Psoas muscle (tissue), 8 donors: Measurements from ENCODE around the gene BRIP1. TPM values are rescaled to one million over a fixed set of nuclear protein-coding genes. Genes with fewer than 3 reads are reported as not detected.
"Not testable (repeated sequence)": the region's sequence is repeated elsewhere in the genome, so short reads cannot be mapped to it uniquely, and the experiment has no call there.

Source experiments
- ATAC-seq, 4 donors: fragments of 200-7000 bp; cut with Tn5 transposase; one replicate each; pipeline ENCODE4 v1.9.1; 2020; ENCODE audit warnings: moderate library complexity in 3 of 4, mild to moderate bottlenecking in 2 of 4
- DNase-seq, 2 donors: peaks; one replicate each; pipeline ENCODE4 v3.0.0-alpha.2; 2020
- H3K27ac ChIP-seq: fragments of 200-600 bp; one replicate; pipeline ENCODE4 v1.8.0; 2022
- H3K27me3 ChIP-seq, 3 donors: fragments of 200-600 bp in 1 of 3; one replicate each; pipeline versions ENCODE4 v1.6.1 to v1.8.0; 2013 to 2022; ENCODE audit warnings: low read length in 2 of 3, mild to moderate bottlenecking in 2 of 3, moderate library complexity in 1 of 3; ENCODE audit not compliant: insufficient read depth in 3 of 3
- H3K36me3 ChIP-seq, 2 donors: fragments of 200-600 bp in 1 of 2; one replicate each; pipeline versions ENCODE4 v1.6.1 to v1.8.0; 2013 to 2022; ENCODE audit warnings: low read depth in 1 of 2, mild to moderate bottlenecking in 1 of 2, moderate library complexity in 1 of 2; ENCODE audit not compliant: insufficient read depth in 1 of 2
- H3K4me1 ChIP-seq: fragments of 200-600 bp; one replicate; pipeline ENCODE4 v1.8.0; 2022
- H3K4me3 ChIP-seq: fragments of 200-600 bp; one replicate; pipeline ENCODE4 v1.8.0; 2022; ENCODE audit warnings: mild to moderate bottlenecking
- H3K9me3 ChIP-seq: fragments of 200-600 bp; one replicate; pipeline ENCODE4 v1.8.0; 2022
- whole genome bisulfite sequencing, 3 donors: extraction: QIAGEN DNeasy Blood & Tissue Kit; methylation state at CpG; one replicate each; pipeline versions ENCODE4 v1.1.6 to v1.1.7; 2013; 5-methylcytosine and 5-hydroxymethylcytosine counted together
- intact Hi-C, 2 donors: fragments of 100-400 bp; cut with DNase I; formaldehyde crosslinking; loops; one replicate each; pipeline versions ENCODE4 v1.11.0 to v1.14.2; 2022
- polyA plus RNA-seq, 3 donors: library from polyadenylated mRNA; stranded (reverse); fragments of 200-250 nt; gene quantifications; one replicate each; pipeline ENCODE4 v1.2.3, GENCODE V29; 2013
- total RNA-seq, 4 donors: library from RNA; stranded (reverse); fragmentation: NEBNext Ultra II Directional in 2 of 4; extraction: Animal tissue kit (Norgen Biotek cat#: 25700) in 2 of 4; gene quantifications; one replicate each; pipeline versions ENCODE4 v1.2.1 to v1.2.4, GENCODE V29; 2021 to 2023
- TF ChIP-seq, protein P1 (sequence below): fragments of 200-600 bp; IDR thresholded peaks from one replicate; pipeline ENCODE4 v1.8.0; 2022; ENCODE audit warnings: antibody characterized with exemption
- donor health status: healthy with polysubstance abuse.
- donor health status: DM: no; HTN: no; CAD: no; lungs with moderate emphysema.
- donor health status: Bipolar disorder and iron deficiency.
- donor health status: healthy.
- donor health status: DM: yes; HTN: yes; CAD: no.
- donor health status: DM: no; HTN: no; CAD: no.
- donor health status: DM: no; HTN: no; CAD: no.
- donor health status: DM: yes; HTN: yes; CAD: no.

BRIP1 gene
- total and polyA plus RNA-seq, 7 donors = 0.03 to 0.40 (median 0.19) TPM; not detected in 1

DNA sequence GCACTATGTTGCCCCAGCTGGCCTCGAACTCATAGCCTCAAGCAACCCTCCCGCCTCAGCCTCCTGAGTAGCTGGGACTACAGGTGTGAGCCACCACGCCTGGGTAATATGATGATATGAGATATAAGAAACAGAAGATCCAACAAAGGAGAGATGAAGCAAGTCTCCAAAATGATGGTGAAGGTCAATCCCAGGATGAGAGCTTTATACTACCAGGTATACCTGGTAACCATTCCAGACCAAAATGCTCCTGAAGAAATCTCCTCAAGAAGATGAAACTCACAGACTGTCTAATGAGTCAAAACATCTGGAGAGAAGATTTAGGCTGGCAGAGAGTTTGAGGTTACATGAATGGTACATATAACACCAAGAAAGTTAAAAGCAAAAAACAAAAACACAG is 39.9 kb upstream of the BRIP1 start:
- H3K27me3 ChIP-seq = no peaks in the 10 kb centered on the region
- 95 to 97% (median 96%) methylated on average over 3 of the region's 3 CpGs for WGBS, 3 donors
- no peaks in the 10 kb centered on the region for H3K4me1 ChIP-seq
- ATAC-seq (no peak), DNase-seq (no peak)
- H3K27ac ChIP-seq = no peak overlapping the region
- TF ChIP-seq, protein P1, sequence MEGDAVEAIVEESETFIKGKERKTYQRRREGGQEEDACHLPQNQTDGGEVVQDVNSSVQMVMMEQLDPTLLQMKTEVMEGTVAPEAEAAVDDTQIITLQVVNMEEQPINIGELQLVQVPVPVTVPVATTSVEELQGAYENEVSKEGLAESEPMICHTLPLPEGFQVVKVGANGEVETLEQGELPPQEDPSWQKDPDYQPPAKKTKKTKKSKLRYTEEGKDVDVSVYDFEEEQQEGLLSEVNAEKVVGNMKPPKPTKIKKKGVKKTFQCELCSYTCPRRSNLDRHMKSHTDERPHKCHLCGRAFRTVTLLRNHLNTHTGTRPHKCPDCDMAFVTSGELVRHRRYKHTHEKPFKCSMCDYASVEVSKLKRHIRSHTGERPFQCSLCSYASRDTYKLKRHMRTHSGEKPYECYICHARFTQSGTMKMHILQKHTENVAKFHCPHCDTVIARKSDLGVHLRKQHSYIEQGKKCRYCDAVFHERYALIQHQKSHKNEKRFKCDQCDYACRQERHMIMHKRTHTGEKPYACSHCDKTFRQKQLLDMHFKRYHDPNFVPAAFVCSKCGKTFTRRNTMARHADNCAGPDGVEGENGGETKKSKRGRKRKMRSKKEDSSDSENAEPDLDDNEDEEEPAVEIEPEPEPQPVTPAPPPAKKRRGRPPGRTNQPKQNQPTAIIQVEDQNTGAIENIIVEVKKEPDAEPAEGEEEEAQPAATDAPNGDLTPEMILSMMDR = no peak
- no peak overlapping the region for H3K4me3 ChIP-seq
- peaks cover 11 to 99% of the 10 kb centered on the region in 2 donors for H3K36me3 ChIP-seq
- intact Hi-C loops = loop anchor here in 1 of 2 donors (10.0 kb wide), 1 partner anchor 52 kb away; no protein-coding TSS in a partner anchor
- no peaks in the 10 kb centered on the region for H3K9me3 ChIP-seq

DNA sequence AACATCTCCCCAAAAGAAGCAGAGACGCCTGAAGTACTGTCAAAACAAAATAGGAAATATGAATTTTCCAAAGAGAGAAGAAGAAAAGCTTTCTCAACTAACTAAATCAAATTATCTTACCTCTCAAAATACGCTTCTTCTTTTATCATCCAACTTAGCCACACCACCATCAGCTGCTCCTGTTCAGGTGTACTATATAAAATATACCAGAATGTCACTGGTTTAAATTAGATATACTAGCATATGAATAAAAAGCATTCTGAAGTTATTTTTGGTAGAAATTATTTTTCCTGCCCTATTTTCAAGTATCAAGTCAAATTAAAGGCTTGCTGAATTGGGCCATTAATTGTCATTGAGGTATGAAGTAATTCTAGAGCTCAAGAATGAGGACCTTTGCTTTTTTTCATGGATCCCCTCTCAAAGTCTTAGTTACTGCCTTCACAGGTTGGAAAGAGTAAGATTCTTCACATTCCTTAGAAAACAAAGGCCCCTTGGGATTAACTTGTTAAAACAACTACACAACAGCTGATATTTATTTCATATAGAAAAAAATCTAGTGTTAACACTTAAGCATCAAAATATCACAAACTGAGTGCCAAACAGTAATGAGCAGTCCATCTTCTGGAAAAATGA is 34.3 kb upstream of the BRIP1 start:
- Histone ChIP-seq H3K4me1 (no peaks in the 10 kb centered on the region), H3K27me3 (no peaks in the 10 kb centered on the region), H3K36me3 (peaks cover 7 to 96% of the 10 kb centered on the region in 2 donors), H3K9me3 (no peaks in the 10 kb centered on the region), H3K27ac (no peak overlapping the region), H3K4me3 (no peak overlapping the region)
- 93 to 97% (median 96%) methylated on average over 2 of the region's 2 CpGs for WGBS, 3 donors
- no peak for ATAC-seq
- DNase-seq = no peak
- TF ChIP-seq, protein P1 = no peak
- intact Hi-C loops = no loop called here

DNA sequence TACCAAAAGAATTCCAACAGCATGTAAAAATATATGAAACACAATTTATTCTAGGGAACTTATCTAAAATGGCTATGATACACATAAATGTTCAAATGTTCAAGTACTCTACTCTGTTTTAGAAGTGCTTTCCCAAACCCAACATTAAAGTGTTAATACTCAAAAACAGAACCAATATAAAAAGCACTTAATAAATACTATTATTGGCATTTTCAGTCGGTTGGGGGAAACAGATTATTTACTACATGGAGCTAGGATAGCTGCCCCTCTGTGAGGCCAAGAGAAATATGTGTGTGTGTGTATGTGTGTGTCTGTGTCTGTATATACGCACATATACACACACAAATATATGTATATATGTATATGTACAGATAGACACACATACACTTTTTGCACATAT is 32.1 kb upstream of the BRIP1 start:
- H3K4me1 ChIP-seq = no peaks in the 10 kb centered on the region
- DNase-seq = no peak
- TF ChIP-seq, protein P1 = no peak
- 55 to 67% (median 60%) methylated on average over 2 of the region's 2 CpGs for WGBS, 3 donors
- intact Hi-C loops = no loop called here
- H3K36me3 ChIP-seq = peaks cover 7 to 96% of the 10 kb centered on the region in 2 donors
- no peaks in the 10 kb centered on the region for H3K27me3 ChIP-seq
- no peak for ATAC-seq
- no peaks in the 10 kb centered on the region for H3K9me3 ChIP-seq
- H3K27ac ChIP-seq = no peak overlapping the region
- no peak overlapping the region for H3K4me3 ChIP-seq

DNA sequence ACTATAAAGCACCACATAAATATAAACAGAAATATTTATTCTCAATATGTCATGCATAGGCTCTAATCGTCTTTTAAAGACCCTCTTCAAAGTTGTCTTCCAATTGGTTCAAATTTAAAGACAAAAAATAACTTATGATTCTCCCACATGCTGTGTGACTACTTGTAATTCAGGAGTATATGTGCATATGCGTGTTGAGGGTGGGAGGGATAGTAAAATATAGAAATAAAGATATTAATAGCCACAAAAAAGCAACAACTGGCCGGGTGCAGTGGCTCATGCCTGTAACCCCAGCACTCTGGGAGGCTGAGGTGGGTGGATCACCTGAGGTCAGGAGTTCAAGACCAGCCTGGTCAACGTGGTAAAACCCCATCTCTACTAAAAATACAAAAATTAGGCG is 31.0 kb upstream of the BRIP1 start:
- not testable (repeated sequence) for ATAC-seq
- WGBS, 3 donors = 81 to 86% (median 85%) methylated on average over 5 of the region's 5 CpGs

DNA sequence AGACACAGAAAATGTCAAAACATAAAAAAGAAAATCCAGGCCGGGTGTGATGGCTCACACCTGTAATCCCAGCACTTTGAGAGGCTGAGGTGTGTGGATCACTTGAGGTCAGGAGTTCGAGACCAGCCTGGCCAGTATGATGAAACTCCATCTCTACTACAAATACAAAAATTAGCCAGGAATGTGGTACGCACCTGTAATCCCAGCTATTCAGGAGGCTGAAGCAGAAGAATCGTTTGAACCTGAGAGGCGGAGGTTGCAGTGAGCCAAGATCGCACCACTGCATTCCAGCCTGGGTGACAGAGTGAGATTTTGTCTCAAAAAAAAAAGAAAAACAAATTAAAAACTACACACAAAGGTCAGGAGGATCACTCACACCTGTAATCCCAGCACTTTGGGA is 24.4 kb upstream of the BRIP1 start:
- H3K36me3 ChIP-seq = peaks cover 2 to 98% of the 10 kb centered on the region in 2 donors
- intact Hi-C loops, DNase-seq, H3K9me3 ChIP-seq, H3K4me1 ChIP-seq, H3K27ac ChIP-seq, ATAC-seq, H3K4me3 ChIP-seq, H3K27me3 ChIP-seq: not testable (repeated sequence)
- 96 to 97% (median 96%) methylated on average over 6 of the region's 6 CpGs for WGBS, 3 donors

More for the DNA sequence above, 31.0 kb upstream of the BRIP1 start:
- H3K4me1 ChIP-seq, H3K4me3 ChIP-seq, H3K27me3 ChIP-seq, DNase-seq, H3K27ac ChIP-seq, intact Hi-C loops, H3K9me3 ChIP-seq: not testable (repeated sequence)
- H3K36me3 ChIP-seq = peaks cover 3 to 97% of the 10 kb centered on the region in 2 donors

DNA sequence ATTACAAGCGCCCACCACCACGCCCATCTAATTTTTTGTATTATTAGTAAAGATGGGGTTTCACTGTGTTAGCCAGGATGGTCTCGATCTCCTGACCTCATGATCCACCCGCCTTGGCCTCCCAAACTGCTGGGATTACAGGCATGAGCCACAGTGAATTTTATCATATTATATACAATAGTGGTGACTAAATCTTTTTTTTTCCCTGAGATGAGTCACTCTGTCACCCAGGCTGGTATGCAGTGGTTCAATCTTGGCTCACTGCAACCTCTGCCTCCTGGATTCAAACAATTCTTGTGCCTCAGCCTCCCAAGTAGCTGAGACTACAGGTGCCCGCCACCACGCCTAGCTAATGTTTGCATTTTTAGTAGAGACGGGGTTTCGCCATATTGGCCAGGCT is 22.5 kb upstream of the BRIP1 start:
- H3K36me3 ChIP-seq = peaks cover 2 to 98% of the 10 kb centered on the region in 2 donors
- ATAC-seq, DNase-seq, H3K27me3 ChIP-seq, H3K9me3 ChIP-seq, H3K4me1 ChIP-seq, H3K4me3 ChIP-seq, H3K27ac ChIP-seq, intact Hi-C loops: not testable (repeated sequence)
- 97 to 99% (median 99%) methylated on average over 8 of the region's 8 CpGs for WGBS, 3 donors
